Common myeloid progenitor, CD34-positive (primary cell): ENCODE data around the gene NDUFAF5.

Source experiments
- CTCF ChIA-PET: fragments of 350-600 bp; sonication (Branson Sonifier 250); formaldehyde crosslinking; loops from one replicate; lab custom pipeline; 2021; ENCODE audit warnings: antibody characterized with exemption; lab: Charles Lee
- POLR2A ChIA-PET: fragments of 350-600 bp; sonication (Branson Sonifier 250); formaldehyde crosslinking; loops from one replicate; lab custom pipeline; 2021; ENCODE audit warnings: antibody characterized with exemption; lab: Charles Lee
- DNase-seq, 3 donors: peaks; one replicate each; pipeline versions ENCODE4 v3.0.0 to v3.0.0-alpha.2; 2013
- H3K27ac ChIP-seq, 2 experiments: 1 replicate in 1 of 2; 2 replicates in 1 of 2; pipeline ENCODE4 v1.7.0; 2013; ENCODE audit warnings: inconsistent platforms in 2 of 2, low read length in 2 of 2, mild to moderate bottlenecking in 2 of 2, low read depth in 1 of 2, moderate library complexity in 1 of 2; ENCODE audit not compliant: severe bottlenecking in 2 of 2, insufficient read depth in 1 of 2, poor library complexity in 1 of 2
- H3K27me3 ChIP-seq, 5 experiments: replicated peaks in 2 of 5; 1 replicate in 3 of 5; 2 replicates in 2 of 5; pipeline versions ENCODE4 v1.6.1 to v1.7.0; 2013; ENCODE audit warnings: low read length in 4 of 5, mild to moderate bottlenecking in 2 of 5, moderate library complexity in 2 of 5, inconsistent platforms in 1 of 5; ENCODE audit not compliant: insufficient read depth in 5 of 5, control insufficient read depth in 4 of 5
- H3K36me3 ChIP-seq, 4 experiments: 1 replicate in 2 of 4; 2 replicates in 2 of 4; pipeline versions ENCODE4 v1.6.1 to v1.7.0; 2013; ENCODE audit warnings: low read length in 3 of 4, control low read depth in 1 of 4, mild to moderate bottlenecking in 1 of 4; ENCODE audit not compliant: control insufficient read depth in 4 of 4, insufficient read depth in 4 of 4
- H3K4me1 ChIP-seq, 4 experiments: 1 replicate in 3 of 4; 2 replicates in 1 of 4; pipeline versions ENCODE4 v1.6.1 to v1.7.1; 2013; ENCODE audit warnings: low read length in 3 of 4, mild to moderate bottlenecking in 3 of 4, control low read depth in 1 of 4, inconsistent platforms in 1 of 4, moderate library complexity in 1 of 4; ENCODE audit not compliant: control insufficient read depth in 4 of 4, insufficient read depth in 4 of 4; ENCODE audit errors: control extremely low read depth in 1 of 4
- H3K4me3 ChIP-seq, 7 experiments: 1 replicate in 4 of 7; 2 replicates in 3 of 7; pipeline versions ENCODE4 v1.5.1 to v1.7.0; 2013; ENCODE audit warnings: mild to moderate bottlenecking in 7 of 7, low read length in 6 of 7, moderate library complexity in 6 of 7, inconsistent platforms in 2 of 7, low read depth in 2 of 7, control low read depth in 1 of 7; ENCODE audit not compliant: insufficient read depth in 4 of 7, control insufficient read depth in 1 of 7; ENCODE audit errors: extremely low read depth in 1 of 7
- H3K9me3 ChIP-seq, 5 experiments: 1 replicate in 4 of 5; 2 replicates in 1 of 5; pipeline versions ENCODE4 v1.6.1 to v1.7.1; 2013; ENCODE audit warnings: low read length in 4 of 5, mild to moderate bottlenecking in 2 of 5, inconsistent platforms in 1 of 5, low read depth in 1 of 5, moderate library complexity in 1 of 5; ENCODE audit not compliant: control insufficient read depth in 4 of 5, insufficient read depth in 2 of 5; ENCODE audit errors: control extremely low read depth in 1 of 5
- WGBS: methylation state at CpG from one replicate; pipeline ENCODE4 v1.1.5; 2013; ENCODE audit not compliant: insufficient coverage; 5-methylcytosine and 5-hydroxymethylcytosine counted together

The NDUFAF5 gene

GRCh38 chr20:13856354-13856753 lies 71.5 kb downstream of the NDUFAF5 start:
- DNase-seq: no peak
- ChIA-PET CTCF (no interaction called here), POLR2A (no interaction called here)
- WGBS: 90% methylated on average over 2 of the region's 4 CpGs
- Histone ChIP-seq H3K27ac (no peak overlapping the region), H3K9me3 (no peaks in the 10 kb centered on the region), H3K4me1 (no peaks in the 10 kb centered on the region), H3K36me3 (no peaks in the 10 kb centered on the region), H3K27me3 (peaks cover 0 to 2% (median 0%) of the 10 kb centered on the region in 5 experiments), H3K4me3 (no peak overlapping the region)

- no peak overlapping the region for H3K27ac ChIP-seq
- no peaks in the 10 kb centered on the region for H3K36me3 ChIP-seq
- ChIA-PET POLR2A (no interaction called here), CTCF (no interaction called here)
- no peaks in the 10 kb centered on the region for H3K9me3 ChIP-seq
- H3K27me3 ChIP-seq: peaks cover 0 to 2% (median 0%) of the 10 kb centered on the region in 5 experiments
- no peak overlapping the region for H3K4me3 ChIP-seq
- DNase-seq: no peak
- no peaks in the 10 kb centered on the region for H3K4me1 ChIP-seq
- 44% methylated on average over 3 of the region's 3 CpGs for WGBS
Measured at GRCh38 chr20:13857304-13857703, 72.5 kb downstream of the NDUFAF5 start.

GRCh38 chr20:13857961-13858360 lies 73.1 kb downstream of the NDUFAF5 start:
- WGBS: 97% methylated on average over 5 of the region's 7 CpGs
- Histone ChIP-seq H3K4me3 (no peak overlapping the region), H3K9me3 (no peaks in the 10 kb centered on the region), H3K4me1 (no peaks in the 10 kb centered on the region), H3K27ac (no peak overlapping the region), H3K36me3 (no peaks in the 10 kb centered on the region), H3K27me3 (no peaks in the 10 kb centered on the region)
- no peak for DNase-seq
- ChIA-PET POLR2A (no interaction called here), CTCF (no interaction called here)

- ChIA-PET CTCF (no interaction called here), POLR2A (no interaction called here)
- Histone ChIP-seq H3K4me1 (no peaks in the 10 kb centered on the region), H3K36me3 (no peaks in the 10 kb centered on the region), H3K27ac (no peak overlapping the region), H3K9me3 (no peaks in the 10 kb centered on the region), H3K4me3 (no peak overlapping the region), H3K27me3 (no peaks in the 10 kb centered on the region)
- WGBS: 100% methylated on average over 3 of the region's 5 CpGs
- DNase-seq: no peak
Measured at GRCh38 chr20:13858439-13858838, 73.6 kb downstream of the NDUFAF5 start.

- no peaks in the 10 kb centered on the region for H3K27me3 ChIP-seq
- ChIA-PET CTCF (no interaction called here), POLR2A (no interaction called here)
- no peak overlapping the region for H3K4me3 ChIP-seq
- no peaks in the 10 kb centered on the region for H3K9me3 ChIP-seq
- no peak overlapping the region for H3K27ac ChIP-seq
- no peak for DNase-seq
- no peaks in the 10 kb centered on the region for H3K36me3 ChIP-seq
- H3K4me1 ChIP-seq: no peaks in the 10 kb centered on the region
Measured at GRCh38 chr20:13858871-13859270, 74.0 kb downstream of the NDUFAF5 start.

- Histone ChIP-seq H3K9me3 (no peaks in the 10 kb centered on the region), H3K27ac (no peak overlapping the region), H3K36me3 (no peaks in the 10 kb centered on the region), H3K27me3 (peaks cover 0 to 2% (median 0%) of the 10 kb centered on the region in 5 experiments), H3K4me1 (no peaks in the 10 kb centered on the region), H3K4me3 (no peak overlapping the region)
- peak in 2 of 3 donors; percentile 5 to 9 for DNase-seq
- 13% methylated on average over 1 of the region's 2 CpGs for WGBS
- POLR2A ChIA-PET: no interaction called here
- CTCF ChIA-PET: no interaction called here
Measured at GRCh38 chr20:13862245-13862644, 77.4 kb downstream of the NDUFAF5 start.

- no peaks in the 10 kb centered on the region for H3K36me3 ChIP-seq
- WGBS: 86% methylated on average over 1 of the region's 1 CpG
- H3K4me3 ChIP-seq: no peak overlapping the region
- CTCF ChIA-PET: no interaction called here
- H3K9me3 ChIP-seq: no peaks in the 10 kb centered on the region
- no peak overlapping the region for H3K27ac ChIP-seq
- H3K27me3 ChIP-seq: peaks cover 0 to 4% (median 0%) of the 10 kb centered on the region in 5 experiments
- no peaks in the 10 kb centered on the region for H3K4me1 ChIP-seq
- POLR2A ChIA-PET: no interaction called here
- DNase-seq: no peak
Measured at GRCh38 chr20:13863244-13863643, 78.4 kb downstream of the NDUFAF5 start.
